Left colon (tissue), 2 donors: ENCODE results near the gene AGAP2. TPM values are rescaled to one million over a fixed set of nuclear protein-coding genes. Genes with fewer than 3 reads are reported as not detected.
"Not testable (repeated sequence)": the region's sequence is repeated elsewhere in the genome, so short reads cannot be mapped to it uniquely, and the experiment has no call there.

ENCODE experiments used
- ATAC-seq: fragments of 200-7000 bp; cut with Tn5 transposase; one replicate; pipeline ENCODE4 v1.9.1; 2020; ENCODE audit warnings: mild to moderate bottlenecking, moderate library complexity
- DNase-seq, 2 donors: peaks; one replicate each; pipeline ENCODE4 v3.0.0-alpha.2; 2020
- intact Hi-C, 2 donors: fragments of 100-400 bp; cut with DNase I in 1 of 2; cut with micrococcal nuclease in 1 of 2; formaldehyde crosslinking; loops; one replicate each; pipeline versions ENCODE4 v1.11.2 to v1.14.0; 2022; cut with DNase I, micrococcal nuclease
- total RNA-seq, 2 donors: library from RNA; stranded (reverse); fragmentation: NEBNext Ultra II Directional; extraction: Animal tissue kit (Norgen Biotek cat#: 25700); gene quantifications; one replicate each; pipeline ENCODE4 v1.2.1, GENCODE V29; 2021
- donor health status: DM: no; HTN: no; CAD: no.
- donor health status: DM: yes; HTN: yes; CAD: no.

AGAP2 gene
- total RNA-seq, 2 donors from 2014 or later, result 0.92 to 1.5 TPM

GRCh38 chr12:57729321-57729844 is 9.2 kb downstream of the AGAP2 start:
- ATAC-seq, result no peak
- intact Hi-C loops, result no loop called here
- DNase-seq, result no peak

- no peak for DNase-seq
- intact Hi-C loops, result no loop called here
- no peak for ATAC-seq
These were observed 10.7 kb downstream of the AGAP2 start for GRCh38 chr12:57727758-57728395.

DNA sequence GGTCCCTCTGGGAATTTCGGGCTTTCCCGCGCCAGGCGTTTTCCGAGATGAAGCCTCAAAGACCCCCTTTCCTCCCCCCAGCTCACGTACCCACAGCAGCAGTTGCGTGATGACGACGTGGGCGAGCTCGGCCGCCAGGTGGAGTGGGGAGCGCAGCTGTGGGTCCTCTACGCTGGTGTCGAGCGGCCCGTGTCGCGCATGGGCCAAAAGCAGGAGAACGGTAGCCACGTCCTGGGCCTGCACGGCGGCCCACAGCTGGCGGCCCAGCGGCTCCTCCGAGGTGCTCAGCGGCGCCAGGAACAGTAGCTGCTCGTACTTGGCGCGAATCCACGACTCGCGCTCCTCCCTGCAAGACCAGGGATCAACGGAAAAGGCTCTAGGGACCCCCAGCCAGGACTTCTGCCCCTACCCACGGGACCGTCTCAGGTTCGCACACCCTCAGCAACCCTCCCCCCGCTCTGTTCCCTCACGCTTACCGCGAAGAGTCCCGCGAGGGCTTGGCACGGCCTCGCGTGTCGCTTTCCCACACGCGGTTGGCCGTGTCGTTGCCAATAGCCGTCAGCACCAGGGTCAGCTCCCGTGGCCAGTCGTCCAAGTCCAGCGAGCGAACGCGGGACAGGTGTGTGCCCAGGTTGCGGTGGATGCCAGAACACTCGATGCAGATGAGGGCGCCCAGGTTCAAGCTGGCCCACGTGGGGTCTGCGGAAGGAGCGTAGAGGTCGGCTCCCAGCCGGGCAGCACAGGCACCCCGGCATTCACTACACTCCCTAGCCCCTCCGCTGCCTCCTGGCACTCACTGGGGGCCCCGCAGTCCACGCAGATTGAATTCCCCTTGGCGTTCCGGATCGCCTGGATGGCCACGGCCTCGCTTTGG is 11.4 kb downstream of the AGAP2 start:
- intact Hi-C loops, result no loop called here
- DNase-seq (no peak), ATAC-seq (peak; percentile 28)

DNA sequence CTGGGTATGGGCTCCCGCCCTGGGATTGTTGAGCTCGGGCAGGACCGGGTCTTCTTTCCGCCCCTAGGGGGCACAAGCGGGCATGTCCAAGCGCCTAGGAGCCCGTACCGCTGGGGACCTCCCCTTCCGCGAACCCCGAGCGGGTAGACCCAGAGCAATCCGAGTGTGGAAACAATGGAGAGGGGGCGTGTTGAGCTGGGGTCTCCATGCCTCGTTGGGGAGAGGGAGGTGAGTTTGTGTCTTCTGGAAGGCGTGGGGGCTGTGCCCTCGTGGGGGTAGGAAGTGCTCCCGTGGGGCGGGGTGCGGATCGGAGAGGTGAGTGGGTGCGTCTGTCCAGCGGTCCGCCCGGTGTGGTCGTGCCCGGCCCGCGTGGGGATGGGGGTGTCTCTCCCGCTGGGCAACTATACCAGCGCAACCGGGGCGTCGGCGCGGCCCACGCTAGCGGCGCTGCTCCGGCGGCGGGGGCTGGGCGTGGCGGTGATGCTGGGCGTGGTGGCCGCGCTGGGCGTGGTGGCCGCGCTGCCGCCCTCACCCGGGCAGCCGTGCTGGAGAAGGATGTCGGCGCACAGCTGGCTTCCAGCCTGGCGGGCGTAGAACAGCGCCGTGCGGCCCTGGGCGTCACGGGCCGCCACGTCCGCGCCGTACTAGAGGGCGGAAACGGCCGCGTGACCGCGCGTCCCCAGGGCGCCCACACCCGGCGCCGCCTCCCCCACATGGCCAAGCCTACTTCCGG is 12.2 kb downstream of the AGAP2 start:
- intact Hi-C loops, result no loop called here
- DNase-seq (peak; percentile 78 to 87), ATAC-seq (peak; percentile 86)

GRCh38 chr12:57725851-57726150 is 12.7 kb downstream of the AGAP2 start:
- DNase-seq, result no peak
- ATAC-seq, result no peak
- intact Hi-C loops, result no loop called here

- DNase-seq (no peak), ATAC-seq (no peak)
- intact Hi-C loops, result no loop called here
These were observed 13.4 kb downstream of the AGAP2 start for GRCh38 chr12:57724936-57725740.

- DNase-seq (no peak), ATAC-seq (no peak)
- intact Hi-C loops, result no loop called here
These were observed 14.3 kb downstream of the AGAP2 start for GRCh38 chr12:57724003-57724935.

DNA sequence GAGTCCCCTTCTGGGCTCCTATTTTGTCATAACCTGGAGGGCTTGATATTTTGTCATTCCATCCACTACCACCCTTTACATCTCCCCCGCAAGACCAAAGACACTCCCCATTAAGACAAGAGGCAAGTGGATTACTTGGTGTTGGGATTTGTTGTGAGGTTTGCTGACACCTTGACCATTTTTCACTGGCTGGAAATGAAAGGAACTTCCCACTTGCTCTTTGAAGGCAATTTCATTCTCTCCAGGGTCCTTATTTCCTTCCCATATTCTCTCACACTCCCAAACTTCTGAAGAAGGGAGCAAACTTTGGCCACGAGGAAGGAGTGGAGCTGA is 14.9 kb downstream of the AGAP2 start:
- no peak for DNase-seq
- ATAC-seq, result no peak
- intact Hi-C loops, result no loop called here

DNA sequence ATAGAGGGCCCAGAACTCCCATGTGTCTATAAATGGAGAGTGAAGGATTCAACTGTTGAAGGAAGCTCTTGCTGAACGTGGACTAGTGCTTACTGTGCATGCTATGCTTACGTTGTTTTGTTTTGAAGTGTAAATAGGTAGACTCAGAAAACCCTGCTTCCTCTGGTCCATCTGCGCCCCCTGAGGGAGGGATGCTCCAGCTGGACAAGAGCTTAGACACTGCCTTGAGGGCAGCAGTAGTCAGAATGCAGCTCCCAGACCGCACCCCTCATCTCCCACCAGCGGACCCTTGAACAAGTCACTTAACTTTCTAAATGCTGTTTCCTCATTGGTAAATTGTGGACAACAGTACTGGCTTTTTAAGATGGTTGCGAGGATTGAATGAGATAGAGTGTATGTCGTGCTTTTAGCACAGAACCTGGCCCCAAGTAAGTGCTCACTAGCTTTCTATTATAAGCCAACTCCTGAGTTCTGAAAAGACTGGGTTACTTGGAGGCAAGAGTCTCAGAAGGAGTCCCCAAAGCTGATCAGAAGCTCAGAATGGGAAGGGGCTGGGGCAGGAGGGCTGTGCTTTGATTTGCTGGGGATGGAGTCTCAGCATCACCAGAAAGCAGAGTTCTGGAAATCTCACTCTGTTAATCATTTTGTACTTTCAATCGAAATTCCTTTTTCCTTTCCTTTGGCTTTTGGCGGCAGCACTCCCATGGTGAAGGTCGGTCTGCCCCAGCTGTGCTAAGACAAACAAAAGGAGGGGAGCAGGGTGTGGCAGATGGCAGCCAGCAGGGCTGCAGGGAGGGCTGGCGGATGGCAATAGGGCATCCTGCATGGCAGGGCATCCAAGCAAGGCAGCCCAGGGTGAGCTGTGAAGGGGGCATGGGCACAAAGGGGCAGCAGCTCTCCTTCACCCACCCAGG is 15.6 kb downstream of the AGAP2 start:
- DNase-seq (no peak), ATAC-seq (no peak)
- intact Hi-C loops, result no loop called here

- DNase-seq, intact Hi-C loops, ATAC-seq: not testable (repeated sequence)
These were observed 16.5 kb downstream of the AGAP2 start for GRCh38 chr12:57721846-57722608.

- DNase-seq (no peak), ATAC-seq (no peak)
- intact Hi-C loops, result no loop called here
These were observed 17.6 kb downstream of the AGAP2 start for GRCh38 chr12:57720606-57721595.

GRCh38 chr12:57719777-57720605 is 18.6 kb downstream of the AGAP2 start:
- ATAC-seq (no peak), DNase-seq (no peak)
- intact Hi-C loops, result no loop called here

- intact Hi-C loops, result no loop called here
- DNase-seq, result no peak
- ATAC-seq, result no peak
These were observed 19.7 kb downstream of the AGAP2 start for GRCh38 chr12:57718641-57719528.
